HG02571 (cell line): Measurements from ENCODE around the gene PACS2.

ENCODE experiments used
- ATAC-seq: cut with Tn5 transposase; IDR thresholded peaks from one replicate; pipeline ENCODE4 v1.9.1; 2021; ENCODE audit warnings: mild to moderate bottlenecking, moderate library complexity; ENCODE audit not compliant: unreplicated experiment

Gene PACS2

DNA sequence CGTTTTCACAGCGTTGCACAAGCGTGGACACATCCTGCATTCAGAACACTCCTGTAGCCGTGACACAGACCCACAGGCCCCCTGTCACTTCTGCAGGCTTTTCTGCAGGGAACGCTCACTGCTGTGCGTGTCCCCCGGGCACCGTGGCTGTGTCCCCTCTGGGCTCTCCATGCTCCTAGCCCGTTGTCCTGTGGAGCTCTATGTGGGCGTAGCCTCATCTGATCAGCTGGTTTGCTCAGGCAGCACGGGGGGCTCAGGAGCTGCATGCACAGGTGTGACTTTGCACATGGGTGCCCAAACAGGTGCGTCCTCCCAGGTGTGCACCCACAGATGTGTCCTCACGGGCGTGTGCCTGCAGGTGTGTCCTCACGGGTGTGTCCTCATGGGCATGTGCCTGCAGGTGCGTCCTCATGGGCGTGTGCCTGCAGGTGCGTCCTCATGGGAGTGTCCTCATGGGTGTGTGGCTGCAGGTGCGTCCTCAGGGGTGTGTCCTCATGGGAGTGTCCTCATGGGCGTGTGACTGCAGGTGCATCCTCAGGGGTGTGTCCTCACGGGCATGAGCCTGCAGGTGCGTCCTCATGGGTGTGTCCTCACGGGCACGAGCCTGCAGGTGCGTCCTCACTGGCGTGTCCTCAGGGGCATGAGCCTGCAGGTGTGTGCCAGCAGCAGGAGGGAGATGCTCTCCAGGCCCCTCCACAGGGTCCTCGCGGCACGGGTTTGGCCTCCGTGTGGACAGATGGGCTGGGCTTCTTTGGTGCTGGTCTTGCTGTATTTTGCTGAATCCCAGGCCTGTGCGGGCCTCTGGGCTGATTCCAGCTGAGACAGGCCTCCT is 122.6 kb downstream of the PACS2 start:
- ATAC-seq: no peak

- no peak for ATAC-seq
Measured at GRCh38 chr14:105437723-105438500, 123.4 kb downstream of the PACS2 start.

GRCh38 chr14:105439179-105439578 is 124.6 kb downstream of the PACS2 start:
- ATAC-seq: no peak

GRCh38 chr14:105439710-105440553 is 125.4 kb downstream of the PACS2 start:
- no peak for ATAC-seq

DNA sequence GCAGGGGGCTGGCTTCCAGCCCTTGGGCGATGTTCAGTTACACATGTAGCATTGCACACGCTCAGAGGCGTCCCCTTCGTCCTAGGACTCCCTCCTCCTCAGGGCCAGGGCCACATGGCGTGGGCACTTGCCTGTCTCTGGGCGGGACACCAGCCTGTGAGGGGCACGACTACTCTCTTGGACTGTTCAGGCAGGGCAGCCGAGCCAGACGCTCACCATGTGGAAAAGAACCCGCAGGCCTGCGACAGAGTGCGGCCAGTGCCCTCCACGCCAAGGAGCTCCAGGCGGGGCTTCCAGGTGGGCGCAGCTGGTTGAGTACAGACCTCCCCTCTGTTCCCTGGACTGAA is 126.0 kb downstream of the PACS2 start:
- ATAC-seq: no peak

GRCh38 chr14:105440992-105441391 is 126.4 kb downstream of the PACS2 start:
- ATAC-seq: no peak

DNA sequence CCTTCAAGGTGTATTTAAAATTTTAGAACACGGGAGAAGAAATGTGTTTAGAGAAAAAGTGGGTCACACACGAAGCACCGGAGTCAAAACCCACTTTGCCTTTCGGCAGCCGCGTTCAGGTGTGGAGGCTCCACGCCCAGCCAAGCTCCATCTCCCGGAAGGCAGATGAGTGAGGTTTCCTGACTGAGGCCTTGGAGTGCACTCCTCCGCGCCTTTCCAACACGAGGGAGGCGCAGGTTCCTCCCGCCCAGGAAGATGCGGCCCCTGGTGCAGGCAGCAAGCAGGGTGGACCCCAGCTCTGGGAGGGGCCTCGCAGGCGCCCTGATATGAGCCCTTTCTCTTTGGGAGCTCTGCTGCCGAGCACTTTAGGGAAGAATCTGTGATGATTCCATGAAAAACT is 127.6 kb downstream of the PACS2 start:
- ATAC-seq: no peak

DNA sequence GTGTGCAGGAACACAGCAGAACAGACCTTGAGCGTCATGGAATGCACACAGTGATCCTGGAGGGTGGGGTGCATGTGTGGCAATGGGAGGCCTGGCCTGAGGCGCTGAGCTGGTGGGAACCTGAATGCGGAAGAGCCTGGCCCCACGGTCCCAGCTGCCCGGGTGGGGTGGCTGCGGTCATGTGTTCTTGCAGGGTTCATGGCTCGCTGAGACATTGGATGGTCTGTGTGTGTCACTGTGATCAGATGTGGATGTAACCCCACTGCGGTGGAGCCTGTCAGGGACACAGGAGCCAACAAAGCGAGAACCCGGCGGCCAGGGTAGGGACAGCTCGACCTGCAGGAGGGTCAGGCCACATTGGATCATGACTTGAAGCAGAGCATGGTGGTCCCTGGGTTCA is 128.3 kb downstream of the PACS2 start:
- no peak for ATAC-seq

DNA sequence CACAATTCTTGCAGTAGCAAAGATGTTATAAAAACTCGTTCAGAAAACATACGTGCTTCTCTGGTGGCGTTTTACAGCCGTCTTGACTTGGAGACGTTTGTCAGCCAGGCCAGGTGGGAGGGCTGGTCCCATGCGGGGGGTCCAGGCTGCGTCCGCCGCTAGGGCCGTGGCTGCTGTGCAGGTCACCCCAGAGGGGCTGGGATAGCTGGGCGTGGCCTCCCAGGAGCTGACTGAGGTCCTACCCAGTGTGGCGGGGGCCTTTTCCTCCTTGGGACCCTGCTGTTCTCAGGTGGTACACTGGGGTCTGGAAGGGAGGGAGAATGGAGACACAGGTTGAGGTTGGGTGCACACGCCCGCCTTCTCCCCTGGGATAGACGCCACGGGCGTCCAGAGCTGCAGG is 130.3 kb downstream of the PACS2 start:
- ATAC-seq: no peak

DNA sequence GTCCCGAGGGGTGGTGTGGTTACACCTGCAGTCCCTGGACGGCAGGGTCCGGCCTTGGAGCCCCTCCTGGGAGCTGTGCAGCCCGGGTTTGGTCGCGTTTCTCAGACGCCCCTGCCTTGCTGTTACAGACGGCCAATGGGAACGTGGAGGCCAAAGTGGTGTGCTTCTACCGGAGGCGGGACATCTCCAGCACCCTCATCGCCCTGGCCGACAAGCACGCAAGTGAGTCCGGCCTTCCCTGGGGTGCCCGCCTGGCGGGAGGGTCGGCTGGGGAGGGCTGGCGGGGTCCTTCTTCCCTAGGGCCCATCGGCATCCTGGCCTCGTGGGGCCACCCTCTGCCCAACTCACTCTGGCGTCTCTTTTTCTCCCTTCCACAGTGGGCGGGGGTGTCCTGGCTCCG is 130.7 kb downstream of the PACS2 start:
- no peak for ATAC-seq

GRCh38 chr14:105445901-105446845 is 131.6 kb downstream of the PACS2 start:
- no peak for ATAC-seq

DNA sequence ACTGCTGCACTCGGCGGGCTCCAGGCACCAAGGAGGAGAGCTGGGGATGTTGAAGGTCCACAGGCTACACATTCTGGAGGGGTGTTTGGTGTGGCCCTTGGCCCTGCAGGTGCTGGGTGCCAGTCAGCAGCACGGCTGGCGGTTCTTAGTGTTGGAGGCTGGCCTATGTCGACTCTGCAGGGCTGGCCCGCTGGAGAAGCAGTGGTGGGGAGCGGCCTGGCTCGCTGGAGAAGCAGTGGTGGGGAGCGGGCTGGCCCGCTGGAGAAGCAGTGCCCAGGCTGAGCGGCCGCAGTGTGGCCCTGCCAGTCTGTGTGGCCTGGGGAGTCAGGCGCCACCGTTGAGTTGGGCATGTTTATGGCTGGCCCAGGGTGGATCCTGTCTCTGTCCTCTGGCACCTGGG is 132.4 kb downstream of the PACS2 start:
- ATAC-seq: no peak
